HepG2 (cell line): ENCODE measurements around the gene ZC3H12A. TPM values are rescaled to one million over a fixed set of nuclear protein-coding genes. Genes with fewer than 3 reads are reported as not detected.

Source experiments
- ATAC-seq: fragments of 200-7000 bp; cut with Tn5 transposase; 3 replicates; pipeline ENCODE4 v1.9.1; 2020; ENCODE audit warnings: mild to moderate bottlenecking, moderate library complexity
- BruUV-seq: library from RNA; stranded (reverse); fragments of 400-500 nt; replicated peaks from 2 replicates; lab custom pipeline; 2021; lab: Mats Ljungman, UMichigan
- CTCF ChIA-PET: fragments of 300-600 bp; formaldehyde crosslinking; extraction: SDS; loops from one replicate; lab custom pipeline; 2021; ENCODE audit warnings: low total read pairs, inconsistent platforms, low intra/inter-chr PET ratio; lab: Yijun Ruan, JAX
- POLR2A ChIA-PET: fragments of 350-600 bp; sonication (Branson Sonifier 250); formaldehyde crosslinking; loops from one replicate; lab custom pipeline; 2020; ENCODE audit warnings: antibody characterized with exemption, inconsistent platforms; lab: Yijun Ruan, JAX
- DNase-seq: peaks from one replicate; pipeline ENCODE4 v3.0.0-alpha.2; 2015; ENCODE audit warnings: low spot score
- FAIRE-seq: peaks from 3 replicates; lab custom pipeline; 2011; peaks lifted over from hg19 to GRCh38; lab: Jason Lieb, UNC
- H2AFZ ChIP-seq: one replicate; pipeline ENCODE4 v1.6.1; 2011; ENCODE audit warnings: low read length, inconsistent platforms
- H3K27ac ChIP-seq: fragments of 300-600 bp; 3 replicates; pipeline ENCODE4 v1.8.0; 2011; ENCODE audit warnings: mixed run types, mild to moderate bottlenecking, mixed read lengths, low read length, inconsistent platforms; ENCODE audit not compliant: insufficient read depth; ENCODE audit errors: extremely low read length
- H3K27me3 ChIP-seq, 2 experiments: fragments of 200-600 bp in 1 of 2; 2 replicates in 1 of 2; 3 replicates in 1 of 2; pipeline versions ENCODE4 v1.6.0 to v1.8.0; 2011; ENCODE audit warnings: low read length in 2 of 2, mild to moderate bottlenecking in 2 of 2, moderate library complexity in 2 of 2, inconsistent platforms in 1 of 2; ENCODE audit not compliant: insufficient read depth in 2 of 2, control insufficient read depth in 1 of 2
- H3K36me3 ChIP-seq, 2 experiments: fragments of 200-600 bp in 1 of 2; replicated peaks in 1 of 2; 2 replicates in 1 of 2; 3 replicates in 1 of 2; pipeline versions ENCODE4 v1.5.1 to v1.8.0; 2011; ENCODE audit warnings: low read length in 2 of 2, inconsistent platforms in 1 of 2; ENCODE audit not compliant: insufficient read depth in 2 of 2, control insufficient read depth in 1 of 2
- H3K4me1 ChIP-seq: 2 replicates; pipeline ENCODE4 v1.5.1; 2012; ENCODE audit warnings: low read length, inconsistent platforms; ENCODE audit not compliant: insufficient read depth
- H3K4me2 ChIP-seq: 2 replicates; pipeline ENCODE4 v1.6.0; 2011; ENCODE audit warnings: low read depth, low read length, inconsistent platforms
- H3K4me3 ChIP-seq, 3 experiments: fragments of 200-600 bp in 1 of 3; sonication (generic), shearing (Covaris generic) in 1 of 3; replicated peaks in 1 of 3; 2 replicates each; pipeline ENCODE4 v1.5.1; 2011 to 2016; ENCODE audit warnings: low read length in 3 of 3, inconsistent platforms in 2 of 3, low read depth in 2 of 3, mild to moderate bottlenecking in 2 of 3, control low read depth in 1 of 3, mixed read lengths in 1 of 3; ENCODE audit not compliant: insufficient read depth in 1 of 3
- H3K79me2 ChIP-seq: one replicate; pipeline ENCODE4 v1.6.1; 2011; ENCODE audit warnings: low read length, inconsistent platforms; ENCODE audit not compliant: insufficient read depth
- H3K9ac ChIP-seq: 2 replicates; pipeline ENCODE4 v1.6.0; 2011; ENCODE audit warnings: mild to moderate bottlenecking, low read depth, low read length, inconsistent platforms; ENCODE audit not compliant: insufficient read depth
- H3K9me3 ChIP-seq: 2 replicates; pipeline ENCODE4 v1.5.1; 2012; ENCODE audit warnings: mild to moderate bottlenecking, low read length
- H4K20me1 ChIP-seq: 2 replicates; pipeline ENCODE4 v1.6.0; 2011; ENCODE audit warnings: inconsistent platforms, mild to moderate bottlenecking, low read length, moderate library complexity; ENCODE audit not compliant: insufficient read depth
- ARNT2 ChIP-seq: sonication (generic); formaldehyde crosslinking; IDR thresholded peaks from 2 replicates; pipeline ENCODE4 v1.8.0; 2022; ENCODE audit warnings: mild to moderate bottlenecking, low read depth, missing genetic modification reagents, moderate library complexity
- KDM3A ChIP-seq: IDR thresholded peaks from 2 replicates; pipeline ENCODE4 v1.6.1; 2018; ENCODE audit warnings: low read depth, missing compliant biosample characterization
- MBD4 ChIP-seq: IDR thresholded peaks from 2 replicates; pipeline ENCODE4 v1.6.1; 2012; ENCODE audit warnings: low read length, inconsistent platforms, borderline replicate concordance
- MIER3 ChIP-seq: IDR thresholded peaks from 2 replicates; pipeline ENCODE4 v1.6.1; 2016; ENCODE audit warnings: missing compliant biosample characterization, borderline replicate concordance
- MTA1 ChIP-seq: sonication (generic); formaldehyde crosslinking; IDR thresholded peaks from 2 replicates; pipeline ENCODE4 v1.4.0; 2020; ENCODE audit warnings: missing genetic modification reagents, mild to moderate bottlenecking, borderline replicate concordance
- REXO4 ChIP-seq: sonication (generic); formaldehyde crosslinking; IDR thresholded peaks from 2 replicates; pipeline ENCODE4 v1.8.0; 2022; ENCODE audit warnings: missing genetic modification reagents, mild to moderate bottlenecking, borderline replicate concordance
- TBL1XR1 ChIP-seq: fragments of 150-350 bp; IDR thresholded peaks from 2 replicates; pipeline ENCODE4 v1.6.1; 2014; ENCODE audit warnings: borderline replicate concordance, low read length; ENCODE audit not compliant: partially characterized antibody
- ZBTB7B ChIP-seq: sonication (generic); formaldehyde crosslinking; IDR thresholded peaks from 2 replicates; pipeline ENCODE4 v1.4.0; 2020; ENCODE audit warnings: missing genetic modification reagents
- ZNF788 ChIP-seq: sonication (generic); formaldehyde crosslinking; IDR thresholded peaks from 2 replicates; pipeline ENCODE4 v1.5.0; 2020; ENCODE audit warnings: mild to moderate bottlenecking, missing genetic modification reagents, borderline replicate concordance
- WGBS: methylation state at CpG from one replicate; pipeline ENCODE4 v1.1.6; 2017; ENCODE audit warnings: low lambda C conversion rate; 5-methylcytosine and 5-hydroxymethylcytosine counted together
- in situ Hi-C: cut with HindIII; loops from 2 replicates; pipeline ENCODE4 v1.10.0; 2017; ENCODE audit warnings: low pct_unique_long_range_greater_than_20kb; ENCODE audit not compliant: extremely low pct_ligation_motif_present
- intact Hi-C: fragments of 100-400 bp; cut with micrococcal nuclease; formaldehyde crosslinking; loops from one replicate; pipeline ENCODE4 v1.10.0; 2022; ENCODE audit not compliant: unreplicated experiment
- polyA plus RNA-seq, 8 experiments: library from polyadenylated mRNA; depleted of rRNA in 3 of 8; stranded (reverse) in 7 of 8; unstranded in 1 of 8; fragments of >200 nt; fragmentation: Illumina TruSeq in 4 of 8; extraction: Trizol in 4 of 8; gene quantifications; 2 replicates each; pipeline versions ENCODE4 v1.2.1 to v1.2.3, GENCODE V29; 2011 to 2016; ENCODE audit warnings: low read depth in 4 of 8, missing spikeins in 1 of 8, mixed read lengths in 1 of 8; ENCODE audit not compliant: insufficient read depth in 1 of 8
- total RNA-seq, 5 experiments: library from RNA; depleted of rRNA; stranded (reverse); fragments of >200 nt; fragmentation: Illumina TruSeq; extraction: Trizol; gene quantifications; 2 replicates each; pipeline ENCODE4 v1.2.3, GENCODE V29; 2016; ENCODE audit warnings: low read depth in 1 of 5
- TF ChIP-seq, protein P1 (sequence below): sonication (generic); formaldehyde crosslinking; IDR thresholded peaks from 2 replicates; pipeline ENCODE4 v1.9.0; 2021; ENCODE audit warnings: missing genetic modification reagents, mild to moderate bottlenecking, borderline replicate concordance
- TF ChIP-seq, protein P2 (sequence below): sonication (generic); formaldehyde crosslinking; IDR thresholded peaks from 2 replicates; pipeline ENCODE4 v1.4.0; 2020; ENCODE audit warnings: missing genetic modification reagents
- TF ChIP-seq, protein P3 (sequence below): conservative IDR thresholded peaks from 2 replicates; pipeline ENCODE4 v1.6.1; 2018; ENCODE audit warnings: missing genetic modification reagents

Gene ZC3H12A
- total and polyA plus RNA-seq, 2 of the 13 experiments (the other 11 are each of a cell fraction or from before 2014, with no cell fraction given) = 6.8 to 13.3 TPM

DNA sequence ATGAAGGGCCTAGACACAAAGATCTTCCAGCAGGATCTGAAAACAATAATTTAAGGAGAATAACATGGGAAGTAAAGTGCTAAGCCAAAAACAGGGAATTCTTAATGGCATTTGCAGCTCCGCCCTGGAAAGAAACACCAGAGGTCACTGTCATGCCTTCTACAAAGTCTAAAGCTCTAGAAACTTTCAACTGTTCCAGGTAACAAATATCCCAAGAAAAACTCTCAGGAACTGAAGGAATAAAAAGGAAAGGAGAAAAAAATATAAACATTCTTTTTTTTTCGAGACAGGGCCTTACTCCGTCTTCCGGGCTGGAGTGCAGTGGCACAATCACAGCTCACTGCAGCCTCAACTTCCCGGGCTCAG lies 13.2 kb downstream of the ZC3H12A start:
- 80% methylated on average over 5 of the region's 5 CpGs for WGBS
- POLR2A ChIA-PET = interaction anchor here (0.9 to 4.3 kb wide), 4 partner anchors 11 to 33 kb away, joined by 3 to 57 read pairs (median 6); partner anchors contain the start of gene ZC3H12A

DNA sequence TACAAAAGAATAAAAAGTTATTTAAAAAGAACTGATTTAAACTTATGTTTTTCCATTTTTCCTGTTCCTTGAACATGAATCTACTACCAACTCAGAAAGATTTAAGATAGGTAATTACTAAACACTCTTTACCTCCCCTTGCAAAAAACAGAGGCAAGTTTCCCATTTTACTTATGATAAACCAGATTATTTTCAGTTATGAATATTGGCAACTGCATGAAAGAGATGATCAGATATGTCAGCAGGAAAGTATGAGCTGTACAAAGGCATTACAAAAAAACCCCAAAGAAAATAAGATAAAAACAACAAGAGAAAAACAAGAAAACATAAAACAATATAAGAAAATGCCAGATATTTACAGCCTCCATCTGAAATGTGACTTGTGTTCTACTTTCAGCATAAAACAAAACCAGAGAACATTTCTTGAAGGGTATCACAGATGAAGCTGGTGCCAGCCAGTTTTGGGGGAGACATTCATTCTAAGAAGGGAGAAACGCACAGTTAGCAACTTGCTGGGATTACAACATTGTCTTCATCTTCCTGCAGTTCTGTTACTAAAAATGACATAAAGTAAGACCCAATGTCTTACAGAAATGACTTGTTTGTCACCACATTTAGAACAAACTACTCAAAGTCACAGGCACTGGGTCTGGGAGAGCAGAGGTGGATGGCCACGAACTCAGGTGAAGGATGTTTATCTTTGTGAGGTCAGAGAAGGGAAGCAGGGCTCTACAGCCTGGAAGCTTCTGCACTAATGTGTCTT lies 19.1 kb downstream of the ZC3H12A start:
- no peak overlapping the region for H3K9ac ChIP-seq
- H3K27ac ChIP-seq = no peak overlapping the region
- H3K4me3 ChIP-seq = no peak overlapping the region
- peaks cover 12% of the 10 kb centered on the region for H3K4me1 ChIP-seq
- ChIA-PET POLR2A (no interaction called here), CTCF (no interaction called here)
- in situ Hi-C loops = no loop called here
- H3K36me3 ChIP-seq = peaks cover 10 to 44% of the 10 kb centered on the region in 2 experiments
- H4K20me1 ChIP-seq = no peaks in the 10 kb centered on the region
- FAIRE-seq (no peak), ATAC-seq (no peak), DNase-seq (no peak)
- no peak overlapping the region for H3K4me2 ChIP-seq
- H2AFZ ChIP-seq = no peak overlapping the region
- H3K27me3 ChIP-seq = no peaks in the 10 kb centered on the region
- H3K9me3 ChIP-seq = no peaks in the 10 kb centered on the region
- no TSS peak for BruUV-seq
- intact Hi-C loops = no loop called here
- no peaks in the 10 kb centered on the region for H3K79me2 ChIP-seq
- 90% methylated on average over 2 of the region's 2 CpGs for WGBS
- TF ChIP-seq MBD4 (no peak), MIER3 (no peak), KDM3A (CRISPR knock-in tag) (no peak), MTA1 (CRISPR knock-in tag) (no peak), ZBTB7B (CRISPR knock-in tag) (no peak), TBL1XR1 (no peak), REXO4 (CRISPR knock-in tag) (no peak), ZNF788 (CRISPR knock-in tag) (no peak)
- TF ChIP-seq, protein P1, sequence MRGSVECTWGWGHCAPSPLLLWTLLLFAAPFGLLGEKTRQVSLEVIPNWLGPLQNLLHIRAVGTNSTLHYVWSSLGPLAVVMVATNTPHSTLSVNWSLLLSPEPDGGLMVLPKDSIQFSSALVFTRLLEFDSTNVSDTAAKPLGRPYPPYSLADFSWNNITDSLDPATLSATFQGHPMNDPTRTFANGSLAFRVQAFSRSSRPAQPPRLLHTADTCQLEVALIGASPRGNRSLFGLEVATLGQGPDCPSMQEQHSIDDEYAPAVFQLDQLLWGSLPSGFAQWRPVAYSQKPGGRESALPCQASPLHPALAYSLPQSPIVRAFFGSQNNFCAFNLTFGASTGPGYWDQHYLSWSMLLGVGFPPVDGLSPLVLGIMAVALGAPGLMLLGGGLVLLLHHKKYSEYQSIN (CRISPR knock-in tag) = no peak
- TF ChIP-seq, protein P2, sequence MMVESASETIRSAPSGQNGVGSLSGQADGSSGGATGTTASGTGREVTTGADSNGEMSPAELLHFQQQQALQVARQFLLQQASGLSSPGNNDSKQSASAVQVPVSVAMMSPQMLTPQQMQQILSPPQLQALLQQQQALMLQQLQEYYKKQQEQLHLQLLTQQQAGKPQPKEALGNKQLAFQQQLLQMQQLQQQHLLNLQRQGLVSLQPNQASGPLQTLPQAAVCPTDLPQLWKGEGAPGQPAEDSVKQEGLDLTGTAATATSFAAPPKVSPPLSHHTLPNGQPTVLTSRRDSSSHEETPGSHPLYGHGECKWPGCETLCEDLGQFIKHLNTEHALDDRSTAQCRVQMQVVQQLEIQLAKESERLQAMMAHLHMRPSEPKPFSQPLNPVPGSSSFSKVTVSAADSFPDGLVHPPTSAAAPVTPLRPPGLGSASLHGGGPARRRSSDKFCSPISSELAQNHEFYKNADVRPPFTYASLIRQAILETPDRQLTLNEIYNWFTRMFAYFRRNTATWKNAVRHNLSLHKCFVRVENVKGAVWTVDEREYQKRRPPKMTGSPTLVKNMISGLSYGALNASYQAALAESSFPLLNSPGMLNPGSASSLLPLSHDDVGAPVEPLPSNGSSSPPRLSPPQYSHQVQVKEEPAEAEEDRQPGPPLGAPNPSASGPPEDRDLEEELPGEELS (CRISPR knock-in tag) = no peak

More for the DNA sequence above, 13.2 kb downstream of the ZC3H12A start:
- Histone ChIP-seq H3K27me3 (no peaks in the 10 kb centered on the region), H3K4me1 (peaks cover 10% of the 10 kb centered on the region), H3K79me2 (no peaks in the 10 kb centered on the region), H3K9me3 (no peaks in the 10 kb centered on the region), H3K4me2 (no peak overlapping the region), H3K27ac (no peak overlapping the region), H3K9ac (no peak overlapping the region), H4K20me1 (no peaks in the 10 kb centered on the region), H3K4me3 (no peak overlapping the region), H3K36me3 (peaks cover 12 to 33% of the 10 kb centered on the region in 2 experiments), H2AFZ (no peak overlapping the region)
- no TSS peak for BruUV-seq
- DNase-seq (no peak), ATAC-seq (no peak), FAIRE-seq (no peak)
- intact Hi-C loops (loop anchor here (1.0 kb wide), 1 partner anchor 32 kb away; no protein-coding TSS in a partner anchor), in situ Hi-C loops (loop anchor here (5.0 kb wide), 1 partner anchor 35 kb away; no protein-coding TSS in a partner anchor)
- 0 out of 2 replicates have a peak, but pooled peaks have one; percentile 18 for TF ChIP-seq ARNT2 (CRISPR knock-in tag)
- TF ChIP-seq, protein P3, sequence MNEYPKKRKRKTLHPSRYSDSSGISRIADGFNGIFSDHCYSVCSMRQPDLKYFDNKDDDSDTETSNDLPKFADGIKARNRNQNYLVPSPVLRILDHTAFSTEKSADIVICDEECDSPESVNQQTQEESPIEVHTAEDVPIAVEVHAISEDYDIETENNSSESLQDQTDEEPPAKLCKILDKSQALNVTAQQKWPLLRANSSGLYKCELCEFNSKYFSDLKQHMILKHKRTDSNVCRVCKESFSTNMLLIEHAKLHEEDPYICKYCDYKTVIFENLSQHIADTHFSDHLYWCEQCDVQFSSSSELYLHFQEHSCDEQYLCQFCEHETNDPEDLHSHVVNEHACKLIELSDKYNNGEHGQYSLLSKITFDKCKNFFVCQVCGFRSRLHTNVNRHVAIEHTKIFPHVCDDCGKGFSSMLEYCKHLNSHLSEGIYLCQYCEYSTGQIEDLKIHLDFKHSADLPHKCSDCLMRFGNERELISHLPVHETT (CRISPR knock-in tag) = no peak
- CTCF ChIA-PET = interaction anchor here (1.1 to 3.2 kb wide), 4 partner anchors 13 to 32 kb away, joined by 3 to 61 read pairs (median 7); partner anchors contain the start of gene ZC3H12A
